ENCODE measurements around the gene TBC1D19. TPM values are rescaled to one million over a fixed set of nuclear protein-coding genes. Genes with fewer than 3 reads are reported as not detected.

Gene TBC1D19
- total RNA-seq, 1 experiment from 2014 or later = 4.0 TPM

GRCh38 chr4:26737385-26737784 lies 153.5 kb downstream of the TBC1D19 start:
- Histone ChIP-seq H3K9me2 (replicated peaks; ENCODE audit: low read length) (no peaks in the 10 kb centered on the region), H3K27ac (ENCODE audit: low read length) (no peak overlapping the region), H4K20me1 (ENCODE audit: low read length) (no peaks in the 10 kb centered on the region), H2AFZ (ENCODE audit: low read length) (no peak overlapping the region), H3K27me3 (ENCODE audit: low read length) (no peaks in the 10 kb centered on the region), H3K36me3 (ENCODE audit: low read depth, low read length) (no peaks in the 10 kb centered on the region), H3K79me2 (ENCODE audit: low read length) (no peaks in the 10 kb centered on the region), H3K4me2 (ENCODE audit: low read length) (no peak overlapping the region), H3K4me3 (ENCODE audit: low read length) (no peak overlapping the region), H3F3A (ENCODE audit: low read length, unreplicated experiment) (no peaks in the 10 kb centered on the region), H3K9ac (ENCODE audit: low read length) (no peak overlapping the region), H3K4me1 (ENCODE audit: insufficient read depth, low read length) (no peaks in the 10 kb centered on the region), H3K9me3 (ENCODE audit: low read length) (no peaks in the 10 kb centered on the region)
- no peak for DNase-seq
- no peak for TF ChIP-seq EZH2 (IDR thresholded peaks at IDR 0.05; ENCODE audit: low read length, unreplicated experiment)
- TF ChIP-seq EZH2phosphoT487 (IDR thresholded peaks at IDR 0.05; ENCODE audit: borderline replicate concordance, low read length) = no peak
- no peak for TF ChIP-seq CTCF (conservative IDR thresholded peaks at IDR 0.05; ENCODE audit: low read depth, low read length)
- no peak for ATAC-seq
- intact Hi-C loops (cut with micrococcal nuclease) = no loop called here
- CTCF ChIA-PET = no interaction called here
- POLR2A ChIA-PET (ENCODE audit: unreplicated experiment) = no interaction called here
- no TSS peak for BruUV-seq (replicated peaks)

- H3K9me2 ChIP-seq (replicated peaks; ENCODE audit: low read length) = no peaks in the 10 kb centered on the region
- CTCF ChIA-PET = no interaction called here
- BruUV-seq (replicated peaks) = no TSS peak
- H3K9ac ChIP-seq (ENCODE audit: low read length) = no peak overlapping the region
- no peak overlapping the region for H3K27ac ChIP-seq (ENCODE audit: low read length)
- no peaks in the 10 kb centered on the region for H3K9me3 ChIP-seq (ENCODE audit: low read length)
- no peak overlapping the region for H3K4me2 ChIP-seq (ENCODE audit: low read length)
- no peaks in the 10 kb centered on the region for H3K27me3 ChIP-seq (ENCODE audit: low read length)
- no peak overlapping the region for H3K4me3 ChIP-seq (ENCODE audit: low read length)
- no peaks in the 10 kb centered on the region for H3F3A ChIP-seq (ENCODE audit: low read length, unreplicated experiment)
- TF ChIP-seq EZH2 (IDR thresholded peaks at IDR 0.05; ENCODE audit: low read length, unreplicated experiment) (no peak), CTCF (conservative IDR thresholded peaks at IDR 0.05; ENCODE audit: low read depth, low read length) (no peak)
- DNase-seq = no peak
- no peaks in the 10 kb centered on the region for H3K4me1 ChIP-seq (ENCODE audit: insufficient read depth, low read length)
- no peak for ATAC-seq
- no peak overlapping the region for H2AFZ ChIP-seq (ENCODE audit: low read length)
- no peaks in the 10 kb centered on the region for H3K79me2 ChIP-seq (ENCODE audit: low read length)
- no peaks in the 10 kb centered on the region for H4K20me1 ChIP-seq (ENCODE audit: low read length)
- intact Hi-C loops (cut with micrococcal nuclease) = no loop called here
- POLR2A ChIA-PET (ENCODE audit: unreplicated experiment) = no interaction called here
- H3K36me3 ChIP-seq (ENCODE audit: low read depth, low read length) = no peaks in the 10 kb centered on the region
Measured at GRCh38 chr4:26741491-26741871, 157.6 kb downstream of the TBC1D19 start.

GRCh38 chr4:26746802-26747213 lies 162.9 kb downstream of the TBC1D19 start:
- Histone ChIP-seq H4K20me1 (ENCODE audit: low read length) (no peaks in the 10 kb centered on the region), H3K4me1 (ENCODE audit: insufficient read depth, low read length) (peaks cover 9% of the 10 kb centered on the region), H3K9ac (ENCODE audit: low read length) (no peak overlapping the region), H3K27me3 (ENCODE audit: low read length) (no peaks in the 10 kb centered on the region), H3K27ac (ENCODE audit: low read length) (no peak overlapping the region), H3F3A (ENCODE audit: low read length, unreplicated experiment) (no peaks in the 10 kb centered on the region), H3K79me2 (ENCODE audit: low read length) (no peaks in the 10 kb centered on the region), H3K9me2 (replicated peaks; ENCODE audit: low read length) (no peaks in the 10 kb centered on the region), H3K4me3 (ENCODE audit: low read length) (no peak overlapping the region), H3K4me2 (ENCODE audit: low read length) (no peak overlapping the region), H3K36me3 (ENCODE audit: low read depth, low read length) (no peaks in the 10 kb centered on the region), H3K9me3 (ENCODE audit: low read length) (no peaks in the 10 kb centered on the region), H2AFZ (ENCODE audit: low read length) (no peak overlapping the region)
- ChIA-PET POLR2A (ENCODE audit: unreplicated experiment) (no interaction called here), CTCF (no interaction called here)
- TF ChIP-seq CTCF (conservative IDR thresholded peaks at IDR 0.05; ENCODE audit: low read depth, low read length) = no peak
- no peak for TF ChIP-seq EZH2phosphoT487 (IDR thresholded peaks at IDR 0.05; ENCODE audit: borderline replicate concordance, low read length)
- no peak for TF ChIP-seq EZH2 (IDR thresholded peaks at IDR 0.05; ENCODE audit: low read length, unreplicated experiment)
- DNase-seq (peak; percentile 45), ATAC-seq (no peak)
- intact Hi-C loops (cut with micrococcal nuclease) = no loop called here
- BruUV-seq (replicated peaks) = no TSS peak

Measured in PC-3 (cell line).